ENCODE data around the gene SPATA6L.
A peak's percentile ranks its signal among the peaks of the same experiment; 100 is the strongest.
"Not testable (repeated sequence)": the region's sequence is repeated elsewhere in the genome, so short reads cannot be mapped to it uniquely, and the experiment has no call there.

The SPATA6L gene

DNA sequence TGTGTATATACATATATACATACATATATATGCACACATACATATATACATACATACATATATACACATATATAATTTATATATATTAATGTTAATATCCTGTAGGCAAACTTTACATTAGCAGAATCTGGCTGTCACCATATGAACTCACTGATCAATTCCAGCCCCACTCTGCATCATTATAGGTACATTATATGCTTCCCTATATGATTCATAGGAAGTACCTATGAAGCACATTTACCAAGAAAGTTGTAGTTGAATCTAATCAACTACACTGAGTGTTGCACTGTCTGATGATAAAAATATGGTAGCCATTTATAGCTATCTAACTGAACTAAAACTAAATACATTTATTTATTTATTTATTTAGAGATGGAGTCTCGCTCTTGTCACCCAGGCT lies 5.5 kb upstream of the SPATA6L start:
- no peak for DNase-seq

DNA sequence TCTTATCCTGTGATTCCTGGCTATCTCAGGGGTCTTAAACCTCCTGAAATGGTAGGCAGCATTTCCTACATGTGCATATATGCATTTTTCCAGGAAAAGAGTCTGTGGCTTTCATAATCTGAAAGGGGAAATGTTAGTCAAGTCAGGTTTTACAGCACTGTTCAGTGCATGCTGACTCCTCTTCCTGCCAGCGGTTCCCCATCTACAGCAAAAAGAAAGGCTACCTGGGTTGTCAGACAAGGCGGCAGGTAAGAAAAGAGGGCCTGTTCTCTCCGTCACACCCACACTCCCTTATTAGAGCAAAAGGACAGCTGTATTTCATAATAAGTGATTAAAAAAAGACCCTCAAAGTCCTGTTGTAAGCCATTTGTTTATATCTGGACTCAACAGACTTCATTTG lies 4.3 kb upstream of the SPATA6L start:
- no peak for DNase-seq

DNA sequence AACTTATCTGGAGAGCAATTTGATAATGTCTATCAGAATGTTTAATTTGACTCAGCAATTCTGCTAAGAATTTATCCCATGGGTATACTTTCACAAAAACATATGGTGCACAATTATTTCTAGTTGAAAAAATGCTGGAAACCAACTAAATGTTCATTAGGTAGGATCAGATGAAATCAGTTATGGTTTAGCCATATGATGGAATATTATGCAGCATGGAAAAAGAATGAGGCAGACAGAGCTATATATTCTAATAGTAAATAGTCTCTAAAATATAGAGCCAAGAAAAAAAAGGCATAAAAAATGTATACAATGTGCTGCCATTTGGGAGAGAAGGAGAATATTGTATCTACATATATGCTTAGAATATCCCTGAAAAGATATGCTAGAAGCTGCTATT lies 3.6 kb upstream of the SPATA6L start:
- no peak for DNase-seq

DNA sequence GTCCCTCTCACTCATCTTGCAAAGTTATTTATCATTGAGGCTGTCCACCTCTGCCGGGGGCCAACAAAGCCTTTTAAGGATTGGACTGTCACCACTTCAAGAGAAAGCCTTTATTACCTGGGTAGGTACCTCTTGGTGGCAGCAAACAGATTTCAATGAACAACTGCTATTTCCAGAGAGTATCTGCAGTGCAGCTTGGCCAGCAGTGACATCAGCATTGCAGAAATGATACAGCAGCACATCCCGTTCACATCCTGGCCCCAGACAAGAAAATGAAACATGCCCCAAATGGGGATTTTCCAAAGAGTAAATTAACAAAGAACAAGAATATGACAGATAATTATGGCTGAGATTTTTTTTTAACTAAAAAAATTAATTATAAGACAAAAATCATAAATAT lies 2.3 kb upstream of the SPATA6L start:
- DNase-seq = no peak

DNA sequence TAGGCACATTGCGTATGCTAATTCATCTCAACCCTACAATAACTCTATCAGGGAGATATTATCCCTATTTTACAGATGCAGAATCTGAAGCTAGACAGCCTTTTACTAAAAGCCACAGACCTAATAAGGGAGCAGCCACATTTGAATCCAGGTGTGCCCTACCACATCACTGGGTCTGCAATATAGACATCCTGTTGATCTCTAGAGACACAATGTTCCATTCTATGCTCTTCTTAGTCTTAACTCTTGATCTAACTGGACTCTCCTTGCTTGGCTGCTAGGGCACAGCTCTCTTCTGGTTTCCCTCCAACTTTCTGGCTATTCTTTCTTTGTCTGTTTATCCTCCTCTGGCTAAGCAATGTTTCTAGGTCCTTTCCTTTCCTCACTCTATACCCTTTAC lies 1.4 kb upstream of the SPATA6L start:
- no peak for DNase-seq

DNA sequence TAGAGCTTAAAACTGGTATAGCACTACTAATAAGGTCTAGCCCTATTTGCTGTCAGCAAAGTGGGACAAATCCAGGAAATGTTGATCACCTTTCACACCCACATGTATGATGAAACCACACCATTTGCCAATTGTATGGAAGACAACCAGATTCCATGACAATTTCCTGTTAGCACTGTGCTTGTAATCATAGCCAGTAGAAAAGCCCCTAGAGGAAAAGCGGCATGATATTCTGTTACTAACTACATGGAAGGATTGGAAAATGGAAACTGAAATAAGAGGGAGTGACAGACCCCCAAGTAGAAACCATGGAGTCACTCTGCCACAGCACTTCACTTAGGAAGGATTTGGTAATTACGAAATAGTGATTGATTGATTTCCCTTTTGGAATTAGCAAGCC lies 923 bp downstream of the SPATA6L start:
- DNase-seq = peak; percentile 28

DNA sequence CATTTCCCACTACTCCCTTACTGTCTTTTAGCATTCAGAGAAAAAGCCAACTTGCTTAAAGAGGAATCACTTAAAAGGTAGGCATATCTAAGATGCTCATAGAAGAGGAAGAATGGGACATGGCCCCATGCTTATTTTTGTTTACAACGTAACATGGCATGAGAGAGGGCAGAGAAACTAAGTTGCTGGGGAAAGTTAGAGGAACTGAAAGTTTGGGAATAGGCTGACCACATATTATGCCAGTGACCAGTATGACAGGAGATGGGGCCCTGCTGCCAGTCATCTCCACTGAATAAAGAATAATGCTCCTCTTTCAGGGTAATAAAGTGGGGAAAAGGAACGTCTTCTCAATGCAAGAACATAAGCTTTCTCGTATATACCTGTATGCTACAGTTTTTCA lies 2.3 kb downstream of the SPATA6L start:
- no peak for DNase-seq

DNA sequence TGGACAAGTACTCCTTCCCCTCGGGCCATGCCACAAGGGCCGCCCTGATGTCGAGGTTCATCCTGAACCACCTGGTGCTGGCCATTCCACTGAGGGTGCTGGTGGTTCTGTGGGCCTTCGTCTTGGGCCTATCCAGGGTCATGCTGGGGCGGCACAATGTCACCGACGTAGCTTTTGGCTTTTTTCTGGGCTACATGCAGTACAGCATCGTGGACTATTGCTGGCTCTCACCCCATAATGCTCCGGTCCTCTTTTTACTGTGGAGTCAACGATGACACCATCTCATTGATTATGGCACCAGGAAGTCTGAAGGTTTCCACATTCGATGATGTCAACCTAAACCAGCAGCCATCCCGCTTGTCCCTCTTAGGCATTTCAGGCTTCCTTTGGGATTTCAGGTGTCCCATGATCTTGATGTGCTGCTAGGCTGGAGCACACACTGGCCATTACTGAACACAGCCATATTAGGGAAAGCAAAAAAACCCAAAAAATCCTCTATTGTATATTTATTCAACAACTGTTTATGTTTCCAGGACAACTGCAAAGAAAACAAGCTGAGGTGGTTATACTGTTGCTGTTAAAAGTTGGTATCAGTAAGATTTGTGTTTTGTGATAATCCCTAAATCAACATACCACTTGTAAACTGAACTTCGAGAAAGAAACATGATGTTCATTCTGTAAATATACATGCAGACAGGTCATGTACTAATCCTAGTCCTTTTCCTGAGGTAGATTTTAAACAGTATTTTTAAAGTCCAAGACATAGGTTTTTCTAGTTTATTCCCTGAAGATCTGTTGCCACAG lies 3.1 kb downstream of the SPATA6L start:
- no peak for DNase-seq

DNA sequence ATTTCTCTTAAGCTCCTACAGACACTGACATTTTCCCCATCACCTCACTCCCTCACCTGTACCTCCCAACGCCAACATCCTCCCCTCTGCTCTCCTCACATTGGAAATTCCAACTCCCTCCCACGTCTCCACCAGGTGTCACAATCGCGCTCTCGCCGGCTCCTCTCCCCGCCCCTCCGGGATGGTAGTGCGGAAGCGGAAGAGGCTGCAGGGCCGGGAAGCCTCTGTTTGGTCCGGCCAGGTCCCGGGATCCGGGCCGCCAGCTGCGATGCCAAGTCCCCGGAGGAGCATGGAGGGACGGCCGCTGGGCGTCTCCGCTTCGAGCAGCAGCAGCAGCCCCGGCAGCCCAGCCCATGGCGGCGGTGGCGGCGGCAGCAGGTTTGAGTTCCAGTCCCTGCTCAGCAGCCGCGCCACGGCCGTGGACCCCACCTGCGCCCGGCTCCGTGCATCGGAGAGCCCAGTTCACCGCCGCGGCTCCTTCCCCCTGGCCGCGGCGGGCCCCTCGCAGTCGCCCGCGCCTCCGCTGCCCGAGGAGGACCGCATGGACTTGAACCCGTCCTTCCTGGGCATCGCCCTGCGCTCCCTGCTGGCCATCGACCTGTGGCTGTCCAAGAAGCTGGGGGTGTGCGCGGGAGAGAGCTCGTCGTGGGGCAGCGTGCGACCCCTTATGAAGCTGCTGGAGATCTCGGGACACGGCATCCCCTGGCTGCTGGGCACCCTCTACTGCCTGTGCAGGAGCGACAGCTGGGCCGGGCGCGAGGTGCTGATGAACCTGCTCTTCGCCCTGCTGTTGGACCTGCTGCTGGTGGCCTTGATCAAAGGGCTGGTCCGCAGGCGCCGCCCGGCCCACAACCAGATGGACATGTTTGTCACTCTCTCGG lies 3.9 kb downstream of the SPATA6L start, which contains the start of gene PLPP6:
PLPP6 (plus strand) TSS at position 187 of the 881 bp plus-strand sequence; CDS start at position 269, 82 bp downstream.
- peak; percentile 78 for DNase-seq

DNA sequence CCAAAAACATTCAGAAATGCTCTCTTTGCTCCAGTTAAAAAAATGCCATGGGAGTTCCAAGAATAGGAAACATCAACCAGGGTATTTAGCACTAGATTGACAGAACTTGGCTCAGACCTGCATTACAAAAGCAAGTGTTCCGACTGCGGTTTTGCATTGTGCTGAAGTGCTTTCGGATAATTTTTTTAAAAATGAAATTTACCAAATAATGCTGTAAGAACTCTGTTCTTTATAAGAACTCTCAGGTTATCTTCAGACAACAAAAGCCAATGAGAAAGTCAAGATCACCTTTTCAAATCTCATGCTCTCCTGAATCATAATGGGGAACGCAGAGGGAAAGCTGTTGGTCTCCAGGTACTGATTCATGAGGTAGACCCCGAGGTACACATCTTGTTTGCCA lies 4.7 kb downstream of the SPATA6L start:
- DNase-seq = peak; percentile 40

DNA sequence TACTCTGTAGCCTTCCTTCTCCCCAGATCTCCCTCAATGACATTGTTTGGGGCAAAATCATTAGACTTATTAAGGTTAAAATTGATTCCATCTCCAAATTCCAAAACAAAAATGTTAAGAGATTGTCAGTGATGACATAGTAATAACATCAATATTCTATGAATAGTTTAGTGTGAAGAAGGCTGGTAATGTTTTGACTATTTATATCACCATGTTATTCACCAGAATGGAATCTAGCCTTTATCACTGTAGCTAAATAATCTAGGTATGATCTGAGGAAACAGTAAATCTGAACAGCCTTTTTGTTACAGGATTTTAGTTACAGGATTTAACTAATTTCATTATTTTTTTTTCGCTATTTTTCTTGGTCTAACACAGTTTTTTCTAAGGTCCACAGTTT lies 5.1 kb downstream of the SPATA6L start:
- peak; percentile 41 for DNase-seq

DNA sequence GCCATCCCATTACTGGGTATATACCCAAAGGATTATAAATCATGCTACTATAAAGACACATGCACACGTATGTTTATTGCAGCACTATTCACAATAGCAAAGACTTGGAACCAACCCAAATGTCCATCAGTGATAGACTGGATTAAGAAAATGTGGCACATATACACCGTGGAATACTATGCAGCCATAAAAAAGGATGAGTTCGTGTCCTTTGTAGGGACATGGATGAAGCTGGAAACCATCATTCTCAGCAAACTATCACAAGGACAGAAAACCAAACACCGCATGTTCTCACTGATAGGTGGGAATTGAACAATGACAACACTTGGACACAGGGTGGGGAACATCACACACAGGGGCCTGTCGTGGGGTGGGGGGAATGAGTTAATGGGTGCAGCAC lies 5.6 kb downstream of the SPATA6L start:
- not testable (repeated sequence) for DNase-seq

DNA sequence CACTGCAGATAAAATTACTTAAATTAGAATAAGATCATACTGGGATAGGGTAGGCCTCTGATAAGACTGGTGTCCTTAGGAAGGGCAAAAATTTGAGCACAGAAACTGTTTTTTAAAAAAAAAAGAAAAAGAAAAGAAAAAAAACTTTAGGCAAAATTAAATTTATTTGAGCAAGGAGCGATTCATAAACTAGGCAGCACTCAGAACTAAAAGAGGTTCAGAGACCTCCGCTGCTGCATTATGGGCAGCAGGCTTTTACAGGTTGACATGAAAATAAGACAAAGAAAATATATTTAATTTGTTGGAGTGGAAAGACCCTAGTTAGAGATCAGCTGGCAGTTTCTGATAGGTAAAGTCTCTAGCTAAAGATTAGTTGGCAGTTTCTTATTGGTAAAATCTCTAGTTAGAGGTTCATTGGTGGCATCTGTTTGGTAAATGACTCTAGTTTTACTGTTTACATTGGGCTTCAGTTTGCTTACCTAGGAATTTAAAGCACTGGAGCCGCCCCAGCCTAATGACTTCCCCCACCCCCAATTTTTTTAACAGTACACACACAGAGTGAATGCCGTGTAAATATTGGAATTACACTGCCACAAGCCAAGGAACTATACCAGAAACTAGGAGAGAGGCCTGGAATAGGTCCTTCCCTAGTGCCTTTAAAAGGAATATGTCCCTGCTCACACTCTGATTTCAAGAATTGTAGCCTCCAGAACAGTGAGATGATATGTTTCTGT lies 8.7 kb downstream of the SPATA6L start:
- no peak for DNase-seq

DNA sequence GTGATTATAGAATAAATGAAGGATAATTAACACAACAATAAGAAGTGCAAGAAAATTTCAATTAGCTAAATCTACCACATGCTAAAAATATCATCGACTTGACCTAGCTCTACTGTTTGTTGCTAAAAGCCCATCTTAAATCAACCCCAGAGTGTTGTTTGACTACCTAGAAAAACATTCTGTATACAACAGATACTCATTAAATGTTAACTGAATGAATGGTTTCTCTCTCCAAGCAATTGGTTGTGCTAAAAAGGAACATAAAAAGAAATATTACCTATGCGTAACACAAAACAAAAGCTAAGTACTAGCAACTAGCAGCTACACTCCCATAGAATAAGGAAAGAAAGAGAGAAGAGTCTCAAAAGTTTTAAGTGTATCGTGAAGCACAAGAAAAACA lies 9.7 kb downstream of the SPATA6L start:
- no peak for DNase-seq

DNA sequence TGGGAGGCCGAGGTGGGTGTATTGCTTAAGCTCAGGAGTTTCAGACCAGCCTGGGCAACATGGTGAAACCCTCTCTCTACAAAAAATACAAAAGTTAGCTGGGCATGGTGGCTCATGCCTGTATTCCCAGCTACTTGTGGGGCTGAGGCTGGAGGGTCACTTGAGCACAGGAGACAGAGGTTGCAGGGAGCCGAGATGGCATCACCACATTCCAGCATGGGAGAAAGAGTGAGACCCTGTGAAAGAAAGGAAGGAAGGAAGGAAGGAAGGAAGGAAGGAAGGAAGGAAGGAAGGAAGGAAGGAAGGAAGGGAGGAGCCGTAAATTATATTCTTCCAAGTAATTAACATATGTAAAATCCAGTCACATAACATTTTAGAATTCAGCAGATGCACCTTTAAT lies 10.1 kb downstream of the SPATA6L start:
- not testable (repeated sequence) for DNase-seq

DNA sequence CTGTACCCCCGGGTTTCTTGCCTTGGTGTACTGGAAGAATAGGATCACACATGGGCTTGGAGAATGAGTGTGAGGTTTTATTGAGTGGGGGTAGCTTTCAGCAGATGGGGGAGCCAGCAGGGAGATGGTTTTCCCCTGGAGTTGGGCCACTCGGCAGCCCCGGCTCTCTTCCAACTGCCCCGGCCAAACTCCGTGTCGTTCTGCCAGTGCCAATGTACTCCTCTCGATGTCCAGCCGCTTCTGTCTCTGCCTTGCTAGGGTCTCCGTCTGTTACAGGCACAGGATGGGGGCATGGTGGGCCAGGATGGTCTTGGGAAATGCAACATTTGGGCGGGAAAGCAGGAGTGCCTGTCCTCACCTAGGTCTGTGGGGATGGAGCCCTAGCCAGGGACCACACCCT lies 11.7 kb downstream of the SPATA6L start:
- no peak for DNase-seq

DNA sequence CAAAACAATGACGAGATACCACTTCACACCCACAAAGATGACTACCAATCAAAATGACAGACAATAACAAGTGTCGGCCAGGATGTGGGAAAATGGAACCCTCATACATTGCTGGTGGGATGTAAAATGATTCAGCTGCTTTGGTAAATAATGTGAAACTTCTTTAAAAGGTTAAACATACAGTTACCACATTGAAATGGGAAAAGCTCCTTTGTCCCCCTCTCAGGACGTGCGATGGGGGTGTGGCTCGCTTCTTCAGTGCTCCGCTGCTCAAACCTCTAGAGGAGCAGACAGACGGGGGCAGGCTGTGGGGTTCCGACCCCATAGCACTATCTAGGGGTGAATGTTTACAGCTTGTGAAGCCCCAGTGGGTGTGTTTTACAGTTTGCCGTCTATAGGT lies 12.2 kb downstream of the SPATA6L start:
- no peak for DNase-seq

DNA sequence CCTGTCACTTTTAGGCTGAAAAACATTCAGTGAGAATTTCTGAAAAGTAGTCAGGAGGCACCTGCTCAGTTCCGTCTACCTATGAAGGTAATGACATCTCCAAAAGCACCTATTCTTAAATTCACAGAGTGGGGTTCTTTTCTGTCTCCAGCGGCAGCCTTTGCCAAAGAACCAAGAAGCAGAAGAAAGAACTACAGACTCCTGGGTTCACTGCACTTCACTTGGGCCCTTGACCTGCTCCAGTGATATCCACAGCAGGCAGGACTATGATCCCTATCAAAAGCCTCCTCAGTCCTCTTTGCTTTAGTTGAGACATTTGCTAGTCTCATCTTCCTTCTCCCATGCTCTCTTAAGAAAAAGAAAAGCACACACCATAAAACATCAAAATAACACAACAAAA lies 23.9 kb downstream of the SPATA6L start:
- no peak for DNase-seq

DNA sequence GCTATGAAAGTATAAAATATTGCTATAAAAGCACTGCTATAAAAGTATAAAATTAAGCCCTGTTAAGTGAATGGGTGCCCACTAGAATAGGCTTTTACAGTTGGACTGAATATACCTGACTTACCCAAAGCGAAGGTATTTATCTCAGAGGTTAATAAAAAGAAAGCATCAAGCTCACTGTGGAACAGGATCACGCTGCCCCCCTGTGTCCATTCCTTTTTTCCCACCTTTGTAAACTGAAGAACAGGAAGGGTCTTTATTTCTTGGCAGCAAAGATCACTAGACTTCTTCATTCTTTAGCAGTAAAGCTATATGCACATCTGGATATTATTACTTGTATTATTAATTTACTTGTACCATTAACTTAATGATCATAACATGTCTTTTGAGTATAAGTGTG lies 26.3 kb downstream of the SPATA6L start:
- DNase-seq = peak; percentile 12

DNA sequence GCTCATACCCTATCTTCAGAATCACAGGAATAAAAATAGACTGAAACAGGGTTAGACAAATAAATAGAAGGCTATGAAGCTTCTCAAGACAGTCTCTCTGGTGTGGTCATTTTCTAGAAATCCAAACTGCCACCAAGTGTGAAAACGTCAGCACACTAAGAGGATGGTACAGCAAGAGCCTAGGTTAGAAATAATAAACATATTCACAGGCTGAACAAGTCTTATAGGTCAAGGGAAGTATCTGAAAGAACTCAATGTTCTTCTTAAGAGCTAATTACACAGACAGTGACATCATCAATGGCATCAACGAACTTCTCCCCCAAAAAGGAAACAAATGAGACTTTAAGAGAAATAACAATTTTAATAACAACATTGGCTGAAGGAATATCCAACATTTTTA lies 26.9 kb downstream of the SPATA6L start:
- no peak for DNase-seq

DNA sequence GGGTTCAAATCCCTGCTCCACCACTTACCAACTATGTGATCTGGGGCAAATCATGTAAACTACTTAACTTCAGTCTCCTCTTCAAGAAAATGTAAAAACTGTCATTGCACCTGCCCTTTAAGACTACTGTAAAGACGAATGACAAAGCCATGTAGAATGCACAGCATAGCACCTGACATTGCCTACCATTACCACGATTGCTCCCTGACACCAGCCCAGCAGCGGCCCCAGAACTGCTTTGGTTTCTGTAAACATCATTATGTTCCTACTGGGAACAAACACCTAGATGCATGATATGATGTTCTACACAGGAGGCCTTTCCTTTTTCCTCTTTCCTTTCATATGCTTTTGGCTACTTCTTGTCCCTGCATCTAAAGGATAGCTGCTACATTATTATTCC lies 27.3 kb downstream of the SPATA6L start:
- DNase-seq = no peak

DNA sequence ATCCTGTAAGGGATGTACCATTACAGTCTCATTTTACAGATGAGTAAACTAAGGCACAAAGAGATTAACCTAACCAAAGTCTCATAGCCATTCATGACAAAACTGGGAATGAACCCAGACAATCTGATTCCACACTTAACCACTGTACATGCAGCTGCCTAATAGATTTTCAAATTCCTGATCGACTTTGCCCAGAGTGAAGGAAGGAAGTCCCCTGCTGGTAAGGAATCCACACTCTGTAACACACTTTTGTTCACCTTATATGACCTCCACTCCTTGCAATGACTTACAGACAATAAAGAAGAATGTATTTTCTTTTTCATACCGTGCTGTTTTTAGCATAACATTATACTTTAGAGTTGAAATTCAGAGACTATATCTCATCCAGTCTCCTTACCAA lies 35.4 kb downstream of the SPATA6L start:
- DNase-seq = peak; percentile 55

DNA sequence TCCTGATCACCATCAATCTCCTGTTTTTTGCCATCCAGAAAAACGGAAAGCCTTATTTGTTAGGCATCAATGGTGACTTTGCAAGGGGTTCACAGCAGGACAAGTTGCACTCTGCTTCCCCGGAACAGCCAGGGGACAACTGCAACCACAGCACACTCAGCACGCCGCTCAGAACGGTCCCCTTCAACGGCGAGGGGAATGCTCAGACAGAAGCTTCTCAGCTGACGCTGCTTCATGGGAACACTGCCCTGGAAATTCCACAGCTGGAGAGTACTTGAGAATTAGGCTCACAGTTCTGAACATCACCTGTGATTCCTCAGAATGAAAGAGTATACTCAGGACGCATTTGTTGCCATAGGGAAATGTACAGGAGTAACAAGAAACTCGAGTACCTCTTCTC lies 44.3 kb downstream of the SPATA6L start:
- no peak for DNase-seq

Data from fibroblast of upper back skin (primary cell).